Activated CD8-positive, alpha-beta T cell treated with anti-CD3 and anti-CD28 coated beads, Interleukin-2, amount 10 ng/mL, durations not matched to agents 7 days and 5 days (primary cell): ENCODE data around the gene ATP6V1B1. TPM values are rescaled to one million over a fixed set of nuclear protein-coding genes. Genes with fewer than 3 reads are reported as not detected.

Experiments
- ATAC-seq: fragments of 150-1000 bp; cut with Tn5 transposase; one replicate; pipeline ENCODE4 v1.10.0; 2021; ENCODE audit warnings: moderate library complexity
- CTCF ChIA-PET: fragments of 350-600 bp; sonication (Branson Sonifier 250); formaldehyde crosslinking; loops from one replicate; lab custom pipeline; 2021; ENCODE audit warnings: antibody characterized with exemption; lab: Charles Lee
- POLR2A ChIA-PET: fragments of 350-600 bp; sonication (Branson Sonifier 250); formaldehyde crosslinking; loops from one replicate; lab custom pipeline; 2021; ENCODE audit warnings: antibody characterized with exemption; lab: Charles Lee
- DNase-seq: peaks from one replicate; pipeline ENCODE4 v3.0.0-alpha.2; 2020
- H3K27ac Mint-ChIP-seq: one replicate; pipeline ENCODE4 v1.8.0; 2021; ENCODE audit warnings: mild to moderate bottlenecking, mixed read lengths
- H3K27me3 Mint-ChIP-seq: one replicate; pipeline ENCODE4 v1.8.0; 2021; ENCODE audit warnings: low read depth, mixed read lengths
- H3K36me3 Mint-ChIP-seq: one replicate; pipeline ENCODE4 v1.8.0; 2021; ENCODE audit warnings: low read depth, mixed read lengths
- H3K4me1 Mint-ChIP-seq: one replicate; pipeline ENCODE4 v1.8.0; 2021; ENCODE audit warnings: low read depth, mixed read lengths
- H3K4me3 Mint-ChIP-seq: one replicate; pipeline ENCODE4 v1.8.0; 2021; ENCODE audit warnings: mild to moderate bottlenecking, mixed read lengths
- H3K9me3 Mint-ChIP-seq: one replicate; pipeline ENCODE4 v1.8.0; 2022; ENCODE audit warnings: mixed read lengths; ENCODE audit not compliant: insufficient read depth
- total RNA-seq, 2 experiments: library from RNA; stranded (reverse); gene quantifications; one replicate each; pipeline ENCODE4 v1.2.3, GENCODE V29; 2021

The ATP6V1B1 gene
- total RNA-seq, 2 experiments from 2014 or later: not detected

GRCh38 chr2:70893186-70893585 is 42.5 kb upstream of the ATP6V1B1 start:
- DNase-seq (no peak), ATAC-seq (no peak)
- no peak overlapping the region for H3K27ac Mint-ChIP-seq
- peaks cover 91% of the 10 kb centered on the region for H3K27me3 Mint-ChIP-seq
- H3K36me3 Mint-ChIP-seq: peaks cover 5% of the 10 kb centered on the region
- ChIA-PET CTCF (interaction anchor here (1.1 to 1.2 kb wide), 2 partner anchors 16 to 21 kb away, joined by 3 to 8 read pairs; no protein-coding TSS in a partner anchor), POLR2A (no interaction called here)
- H3K4me3 Mint-ChIP-seq: no peak overlapping the region
- no peaks in the 10 kb centered on the region for H3K9me3 Mint-ChIP-seq
- H3K4me1 Mint-ChIP-seq: peaks cover 12% of the 10 kb centered on the region

- Mint-ChIP-seq H3K9me3 (no peaks in the 10 kb centered on the region), H3K4me3 (no peak overlapping the region), H3K4me1 (no peaks in the 10 kb centered on the region), H3K27ac (no peak overlapping the region), H3K36me3 (no peaks in the 10 kb centered on the region), H3K27me3 (peaks cover 93% of the 10 kb centered on the region)
- ATAC-seq (no peak), DNase-seq (no peak)
- POLR2A ChIA-PET: no interaction called here
- CTCF ChIA-PET: no interaction called here
Observed at GRCh38 chr2:70894765-70895164, 40.9 kb upstream of the ATP6V1B1 start.

- peaks cover 93% of the 10 kb centered on the region for H3K27me3 Mint-ChIP-seq
- H3K36me3 Mint-ChIP-seq: no peaks in the 10 kb centered on the region
- no peaks in the 10 kb centered on the region for H3K4me1 Mint-ChIP-seq
- CTCF ChIA-PET: no interaction called here
- POLR2A ChIA-PET: no interaction called here
- H3K4me3 Mint-ChIP-seq: no peak overlapping the region
- ATAC-seq: no peak
- no peaks in the 10 kb centered on the region for H3K9me3 Mint-ChIP-seq
- DNase-seq: no peak
- no peak overlapping the region for H3K27ac Mint-ChIP-seq
Observed at GRCh38 chr2:70895249-70895648, 40.5 kb upstream of the ATP6V1B1 start.

GRCh38 chr2:70895998-70896764 is 39.5 kb upstream of the ATP6V1B1 start:
- POLR2A ChIA-PET: no interaction called here
- no peak overlapping the region for H3K4me3 Mint-ChIP-seq
- CTCF ChIA-PET: interaction anchor here (0.7 to 0.8 kb wide), 2 partner anchors 52 to 88 kb away, joined by 3 read pairs; no protein-coding TSS in a partner anchor
- DNase-seq (no peak), ATAC-seq (no peak)
- peaks cover 91% of the 10 kb centered on the region for H3K27me3 Mint-ChIP-seq
- no peak overlapping the region for H3K27ac Mint-ChIP-seq
- peaks cover 4% of the 10 kb centered on the region for H3K4me1 Mint-ChIP-seq
- H3K9me3 Mint-ChIP-seq: no peaks in the 10 kb centered on the region
- no peaks in the 10 kb centered on the region for H3K36me3 Mint-ChIP-seq

GRCh38 chr2:70896765-70897202 is 38.9 kb upstream of the ATP6V1B1 start:
- peaks cover 89% of the 10 kb centered on the region for H3K27me3 Mint-ChIP-seq
- no peak overlapping the region for H3K27ac Mint-ChIP-seq
- no peaks in the 10 kb centered on the region for H3K9me3 Mint-ChIP-seq
- ATAC-seq: no peak
- CTCF ChIA-PET: no interaction called here
- POLR2A ChIA-PET: no interaction called here
- H3K4me1 Mint-ChIP-seq: peaks cover 7% of the 10 kb centered on the region
- H3K36me3 Mint-ChIP-seq: no peaks in the 10 kb centered on the region
- DNase-seq: no peak
- H3K4me3 Mint-ChIP-seq: no peak overlapping the region

- Mint-ChIP-seq H3K4me3 (no peak overlapping the region), H3K27ac (no peak overlapping the region), H3K4me1 (peaks cover 7% of the 10 kb centered on the region), H3K36me3 (no peaks in the 10 kb centered on the region), H3K27me3 (peaks cover 90% of the 10 kb centered on the region), H3K9me3 (no peaks in the 10 kb centered on the region)
- CTCF ChIA-PET: no interaction called here
- POLR2A ChIA-PET: no interaction called here
- no peak for ATAC-seq
- no peak for DNase-seq
Observed at GRCh38 chr2:70897203-70897976, 38.3 kb upstream of the ATP6V1B1 start.

GRCh38 chr2:70897977-70898226 is 37.8 kb upstream of the ATP6V1B1 start:
- ChIA-PET POLR2A (no interaction called here), CTCF (no interaction called here)
- ATAC-seq (no peak), DNase-seq (no peak)
- Mint-ChIP-seq H3K36me3 (no peaks in the 10 kb centered on the region), H3K9me3 (no peaks in the 10 kb centered on the region), H3K27ac (no peak overlapping the region), H3K27me3 (peaks cover 90% of the 10 kb centered on the region), H3K4me3 (no peak overlapping the region), H3K4me1 (peaks cover 7% of the 10 kb centered on the region)

GRCh38 chr2:70898363-70899240 is 37.1 kb upstream of the ATP6V1B1 start:
- no peaks in the 10 kb centered on the region for H3K36me3 Mint-ChIP-seq
- DNase-seq (peak; percentile 9), ATAC-seq (no peak)
- no peak overlapping the region for H3K27ac Mint-ChIP-seq
- CTCF ChIA-PET: no interaction called here
- no peak overlapping the region for H3K4me3 Mint-ChIP-seq
- POLR2A ChIA-PET: no interaction called here
- H3K9me3 Mint-ChIP-seq: no peaks in the 10 kb centered on the region
- peaks cover 7% of the 10 kb centered on the region for H3K4me1 Mint-ChIP-seq
- H3K27me3 Mint-ChIP-seq: peaks cover 91% of the 10 kb centered on the region

- H3K36me3 Mint-ChIP-seq: no peaks in the 10 kb centered on the region
- CTCF ChIA-PET: no interaction called here
- H3K9me3 Mint-ChIP-seq: no peaks in the 10 kb centered on the region
- DNase-seq (no peak), ATAC-seq (no peak)
- H3K27me3 Mint-ChIP-seq: peaks cover 91% of the 10 kb centered on the region
- H3K4me1 Mint-ChIP-seq: peaks cover 7% of the 10 kb centered on the region
- no peak overlapping the region for H3K27ac Mint-ChIP-seq
- POLR2A ChIA-PET: no interaction called here
- H3K4me3 Mint-ChIP-seq: peak overlapping the region; percentile 22
Observed at GRCh38 chr2:70901227-70902066, 34.3 kb upstream of the ATP6V1B1 start.

GRCh38 chr2:70902067-70902442 is 33.6 kb upstream of the ATP6V1B1 start:
- Mint-ChIP-seq H3K4me1 (peaks cover 9% of the 10 kb centered on the region), H3K9me3 (no peaks in the 10 kb centered on the region), H3K27ac (no peak overlapping the region), H3K36me3 (no peaks in the 10 kb centered on the region), H3K27me3 (peaks cover 91% of the 10 kb centered on the region), H3K4me3 (no peak overlapping the region)
- no peak for DNase-seq
- CTCF ChIA-PET: no interaction called here
- no peak for ATAC-seq
- POLR2A ChIA-PET: no interaction called here

GRCh38 chr2:70902579-70902978 is 33.1 kb upstream of the ATP6V1B1 start:
- DNase-seq: no peak
- Mint-ChIP-seq H3K9me3 (no peaks in the 10 kb centered on the region), H3K4me1 (peaks cover 14% of the 10 kb centered on the region), H3K27ac (no peak overlapping the region), H3K27me3 (peaks cover 92% of the 10 kb centered on the region), H3K36me3 (no peaks in the 10 kb centered on the region), H3K4me3 (no peak overlapping the region)
- CTCF ChIA-PET: no interaction called here
- no peak for ATAC-seq
- POLR2A ChIA-PET: no interaction called here
